Measurements from ENCODE around the gene DMAC1.

The DMAC1 gene

DNA sequence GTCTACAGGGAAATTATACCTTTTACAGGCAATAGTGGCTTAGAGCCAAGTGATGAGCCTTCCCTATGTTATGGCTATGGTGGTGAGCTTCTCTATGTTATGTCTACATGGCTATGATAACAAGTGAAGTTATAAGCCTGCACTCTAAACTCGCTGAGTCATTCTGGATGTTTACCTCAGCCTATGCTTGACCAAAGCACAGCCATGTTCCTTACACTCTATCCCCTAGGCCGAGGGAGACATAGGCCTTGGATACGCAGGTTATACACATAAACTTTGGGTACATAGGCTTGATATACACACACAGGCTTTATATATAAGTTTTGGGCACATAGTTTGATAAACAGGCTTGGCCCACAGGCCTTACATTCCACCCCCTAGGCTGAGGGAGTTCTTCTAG is 13.8 kb downstream of the DMAC1 start:
- TF ChIP-seq, protein P1, sequence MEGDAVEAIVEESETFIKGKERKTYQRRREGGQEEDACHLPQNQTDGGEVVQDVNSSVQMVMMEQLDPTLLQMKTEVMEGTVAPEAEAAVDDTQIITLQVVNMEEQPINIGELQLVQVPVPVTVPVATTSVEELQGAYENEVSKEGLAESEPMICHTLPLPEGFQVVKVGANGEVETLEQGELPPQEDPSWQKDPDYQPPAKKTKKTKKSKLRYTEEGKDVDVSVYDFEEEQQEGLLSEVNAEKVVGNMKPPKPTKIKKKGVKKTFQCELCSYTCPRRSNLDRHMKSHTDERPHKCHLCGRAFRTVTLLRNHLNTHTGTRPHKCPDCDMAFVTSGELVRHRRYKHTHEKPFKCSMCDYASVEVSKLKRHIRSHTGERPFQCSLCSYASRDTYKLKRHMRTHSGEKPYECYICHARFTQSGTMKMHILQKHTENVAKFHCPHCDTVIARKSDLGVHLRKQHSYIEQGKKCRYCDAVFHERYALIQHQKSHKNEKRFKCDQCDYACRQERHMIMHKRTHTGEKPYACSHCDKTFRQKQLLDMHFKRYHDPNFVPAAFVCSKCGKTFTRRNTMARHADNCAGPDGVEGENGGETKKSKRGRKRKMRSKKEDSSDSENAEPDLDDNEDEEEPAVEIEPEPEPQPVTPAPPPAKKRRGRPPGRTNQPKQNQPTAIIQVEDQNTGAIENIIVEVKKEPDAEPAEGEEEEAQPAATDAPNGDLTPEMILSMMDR (IDR thresholded peaks at IDR 0.05; ENCODE audit: low read depth, low read length): no peak
- no peak overlapping the region for H3K4me3 ChIP-seq (ENCODE audit: low read depth, low read length)

DNA sequence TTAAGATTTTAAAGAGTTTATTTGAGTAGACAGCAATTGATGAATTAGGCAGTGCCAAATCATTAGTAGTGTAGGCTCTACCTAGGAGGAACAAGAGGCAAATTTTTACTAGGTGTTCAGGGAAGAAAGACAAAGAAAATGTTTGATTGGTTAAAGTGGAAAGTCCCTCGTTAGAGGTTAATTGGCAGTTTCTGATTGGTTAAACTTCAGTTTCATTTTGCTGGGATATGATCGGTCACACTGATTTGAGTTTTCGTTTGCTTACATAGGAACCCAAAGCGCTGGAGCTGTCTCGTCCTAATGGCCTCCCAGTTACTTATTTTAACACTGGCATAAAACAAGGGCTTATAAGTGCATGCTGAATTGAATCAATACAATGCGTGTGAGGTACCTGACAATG is 15.1 kb downstream of the DMAC1 start:
- no peak overlapping the region for H3K4me3 ChIP-seq (ENCODE audit: low read depth, low read length)
- TF ChIP-seq, protein P1 (IDR thresholded peaks at IDR 0.05; ENCODE audit: low read depth, low read length): no peak

DNA sequence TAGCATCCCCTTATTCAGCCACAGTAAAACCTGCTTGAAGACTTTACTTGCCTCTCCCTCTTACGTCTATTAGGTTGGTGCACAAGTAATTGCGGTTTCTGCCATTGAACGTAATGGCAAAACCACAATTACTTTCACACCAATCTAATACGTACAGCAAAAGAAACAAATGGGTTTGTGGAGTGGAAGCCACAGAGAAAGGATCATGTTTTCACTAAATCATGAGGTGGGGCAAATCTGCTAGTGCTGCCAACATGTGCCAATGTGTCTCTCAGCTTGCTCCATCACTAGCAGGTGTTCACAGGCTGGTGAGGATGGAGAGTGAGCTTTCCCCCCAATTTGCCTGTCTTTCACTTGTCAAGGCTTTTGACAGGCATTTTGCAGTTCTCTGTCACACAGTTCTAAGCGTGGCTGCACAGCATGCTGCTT is 15.9 kb downstream of the DMAC1 start:
- no peak overlapping the region for H3K4me3 ChIP-seq (ENCODE audit: low read depth, low read length)
- TF ChIP-seq, protein P1 (IDR thresholded peaks at IDR 0.05; ENCODE audit: low read depth, low read length): no peak

DNA sequence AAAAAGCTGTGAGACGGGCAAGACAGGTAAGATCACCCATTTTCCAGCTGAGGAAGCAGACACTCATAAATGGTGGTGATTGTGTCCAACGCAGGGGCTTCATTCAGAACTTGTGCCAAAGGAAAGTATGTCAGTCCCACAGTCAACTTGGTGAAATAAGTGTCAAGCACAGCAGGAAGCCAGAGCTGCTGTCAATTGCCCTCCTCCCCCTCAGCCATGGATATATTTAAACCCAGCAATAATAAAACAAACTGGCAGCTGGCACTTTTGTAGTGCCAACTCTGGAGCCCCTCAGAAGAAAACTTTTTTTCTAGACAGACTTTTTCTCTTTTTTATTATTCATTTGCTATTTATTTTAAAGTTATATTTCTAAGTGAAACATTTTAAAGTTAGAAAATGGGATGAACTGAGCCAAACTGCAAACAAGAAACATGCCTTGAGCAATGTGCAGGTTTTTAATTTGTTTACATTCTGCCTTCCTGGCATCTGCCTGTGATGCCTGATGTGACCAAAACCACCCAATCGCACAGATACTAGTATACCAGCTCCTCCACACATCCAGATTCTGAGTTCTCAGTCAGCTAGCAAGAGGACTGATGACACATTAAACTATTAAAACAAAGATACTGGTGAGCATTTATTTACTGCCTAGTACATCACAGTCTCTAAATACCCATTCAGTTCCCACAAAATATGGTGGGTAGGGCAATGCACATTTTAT is 17.0 kb downstream of the DMAC1 start:
- TF ChIP-seq, protein P1 (IDR thresholded peaks at IDR 0.05; ENCODE audit: low read depth, low read length): no peak
- H3K4me3 ChIP-seq (ENCODE audit: low read depth, low read length): no peak overlapping the region

DNA sequence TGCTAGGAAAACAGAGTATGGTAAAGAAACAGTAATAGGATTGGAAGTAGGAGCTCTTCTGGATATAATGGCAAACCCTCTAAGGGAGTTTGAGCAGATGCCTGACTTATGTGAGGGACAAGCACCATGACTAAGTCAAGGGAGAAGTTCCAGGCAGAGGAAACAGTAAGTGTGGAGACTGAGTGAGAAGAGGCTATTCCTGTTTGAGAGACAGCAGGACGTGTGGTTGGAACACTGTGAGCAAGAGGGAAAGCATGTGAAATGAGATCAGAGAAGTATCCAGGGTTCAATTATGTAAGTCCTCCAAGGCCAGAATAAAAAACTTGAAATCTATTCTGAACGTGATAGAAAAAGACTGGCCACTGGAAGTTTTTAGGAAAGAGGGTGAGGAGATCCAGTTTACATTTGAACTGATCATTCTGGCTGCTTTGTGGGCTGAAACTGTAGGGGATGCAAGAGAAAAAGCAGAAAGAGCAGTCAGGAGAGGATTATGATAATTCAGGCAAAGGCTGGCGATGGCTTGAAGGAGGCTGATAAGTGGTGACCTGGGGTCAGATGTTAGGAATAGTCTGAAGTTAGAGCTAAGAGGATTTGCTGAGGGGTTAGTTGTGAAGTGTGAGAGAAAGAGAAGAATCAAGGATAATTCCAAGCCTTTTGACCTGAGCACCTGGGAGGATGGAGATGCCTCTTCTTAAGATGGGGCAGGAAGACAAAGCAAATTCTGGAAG is 19.2 kb downstream of the DMAC1 start:
- H3K4me3 ChIP-seq (ENCODE audit: low read depth, low read length): no peak overlapping the region
- TF ChIP-seq, protein P1 (IDR thresholded peaks at IDR 0.05; ENCODE audit: low read depth, low read length): no peak

DNA sequence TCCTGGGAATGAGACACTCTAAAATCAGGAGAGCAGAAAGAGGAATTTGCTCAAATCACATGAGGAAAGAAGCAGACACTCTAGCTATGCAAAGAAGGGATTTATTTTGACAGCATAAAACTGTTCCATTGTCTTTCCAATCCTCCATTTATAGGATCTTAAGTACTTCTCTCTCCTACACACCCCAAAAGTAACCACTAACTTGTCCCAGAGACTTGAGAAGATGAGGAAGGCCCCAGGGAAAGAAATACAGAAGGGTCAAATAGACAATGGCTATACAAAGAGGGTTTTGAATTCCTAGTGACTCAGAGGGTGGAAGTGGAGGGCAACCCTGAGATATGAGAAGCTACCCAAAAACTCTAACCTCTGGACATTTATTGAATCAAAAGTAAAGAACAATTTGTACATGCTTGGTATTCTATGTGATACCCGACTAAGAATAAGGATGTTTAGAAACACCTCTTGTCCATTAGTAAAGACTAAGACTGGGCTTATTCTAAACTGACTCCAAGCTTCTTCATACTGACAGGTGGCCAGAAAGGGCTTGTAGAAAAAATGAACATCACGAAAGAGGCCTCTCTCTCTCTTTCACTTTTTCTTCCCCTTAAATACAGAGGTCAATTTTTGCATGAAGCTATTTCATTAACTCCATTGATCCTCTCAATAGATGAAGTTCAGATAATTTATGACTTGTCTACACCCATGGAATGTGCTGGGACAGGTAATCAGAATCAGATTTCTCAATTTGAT is 20.6 kb downstream of the DMAC1 start:
- H3K4me3 ChIP-seq (ENCODE audit: low read depth, low read length): no peak overlapping the region

More for the DNA sequence above, 20.6 kb downstream of the DMAC1 start:
- TF ChIP-seq, protein P1 (IDR thresholded peaks at IDR 0.05; ENCODE audit: low read depth, low read length): no peak

Data from WI38 (cell line).